Astrocyte (in vitro differentiated cells and primary cell): ENCODE results near the gene ACE2. TPM values are rescaled to one million over a fixed set of nuclear protein-coding genes. Genes with fewer than 3 reads are reported as not detected.
A peak's percentile ranks its signal among the peaks of the same experiment; 100 is the strongest.

Experiments used
- DNase-seq: peaks from one replicate; pipeline ENCODE4 v3.0.0-alpha.2; 2010; ENCODE audit warnings: low read depth
- FAIRE-seq: peaks from 2 replicates; lab custom pipeline; 2011; peaks lifted over from hg19 to GRCh38; lab: Jason Lieb, UNC
- H2AFZ ChIP-seq: 2 replicates; pipeline ENCODE4 v1.6.0; 2012; ENCODE audit warnings: low read depth, low read length, inconsistent platforms
- H3K27ac ChIP-seq: 2 replicates; pipeline ENCODE4 v1.5.1; 2011; ENCODE audit warnings: low read depth, low read length, inconsistent platforms
- H3K27me3 ChIP-seq: 2 replicates; pipeline ENCODE4 v1.6.0; 2011; ENCODE audit warnings: low read length, inconsistent platforms; ENCODE audit not compliant: insufficient read depth
- H3K36me3 ChIP-seq: 2 replicates; pipeline ENCODE4 v1.5.1; 2011; ENCODE audit warnings: low read length, inconsistent platforms; ENCODE audit not compliant: insufficient read depth
- H3K4me1 ChIP-seq: 2 replicates; pipeline ENCODE4 v1.5.1; 2011; ENCODE audit warnings: low read length, inconsistent platforms; ENCODE audit not compliant: insufficient read depth
- H3K4me2 ChIP-seq: 2 replicates; pipeline ENCODE4 v1.6.0; 2012; ENCODE audit warnings: low read length, inconsistent platforms
- H3K4me3 ChIP-seq: 2 replicates; pipeline ENCODE4 v1.5.1; 2011; ENCODE audit warnings: low read depth, mild to moderate bottlenecking, low read length, inconsistent platforms; ENCODE audit not compliant: insufficient read depth
- H3K79me2 ChIP-seq: 2 replicates; pipeline ENCODE4 v1.6.0; 2012; ENCODE audit warnings: mild to moderate bottlenecking, low read length, inconsistent platforms; ENCODE audit not compliant: insufficient read depth
- H3K9ac ChIP-seq: 2 replicates; pipeline ENCODE4 v1.6.0; 2012; ENCODE audit warnings: mild to moderate bottlenecking, low read length, inconsistent platforms
- H3K9me3 ChIP-seq: 2 replicates; pipeline ENCODE4 v1.5.1; 2012; ENCODE audit warnings: low read depth, mild to moderate bottlenecking, low read length, inconsistent platforms; ENCODE audit not compliant: insufficient read depth
- H4K20me1 ChIP-seq: 2 replicates; pipeline ENCODE4 v1.6.0; 2012; ENCODE audit warnings: low read length, inconsistent platforms; ENCODE audit not compliant: insufficient read depth
- H3K27ac Mint-ChIP-seq: one replicate; pipeline ENCODE4 v1.8.0; 2021; ENCODE audit warnings: mild to moderate bottlenecking, mixed read lengths; ENCODE audit not compliant: unreplicated experiment
- H3K27me3 Mint-ChIP-seq: one replicate; pipeline ENCODE4 v1.8.0; 2021; ENCODE audit warnings: low read depth, mixed read lengths; ENCODE audit not compliant: unreplicated experiment
- H3K36me3 Mint-ChIP-seq: one replicate; pipeline ENCODE4 v1.8.0; 2021; ENCODE audit warnings: low read depth, mixed read lengths; ENCODE audit not compliant: unreplicated experiment
- H3K4me1 Mint-ChIP-seq: one replicate; pipeline ENCODE4 v1.8.0; 2021; ENCODE audit warnings: low read depth, mixed read lengths; ENCODE audit not compliant: unreplicated experiment
- H3K4me3 Mint-ChIP-seq: one replicate; pipeline ENCODE4 v1.8.0; 2021; ENCODE audit warnings: mild to moderate bottlenecking, moderate library complexity, mixed read lengths; ENCODE audit not compliant: unreplicated experiment
- H3K9me3 Mint-ChIP-seq: one replicate; pipeline ENCODE4 v1.8.0; 2021; ENCODE audit warnings: mild to moderate bottlenecking, mixed read lengths; ENCODE audit not compliant: unreplicated experiment
- EZH2 ChIP-seq: IDR thresholded peaks from 2 replicates; pipeline ENCODE4 v1.6.1; 2012; ENCODE audit warnings: mild to moderate bottlenecking, low read length, inconsistent platforms; ENCODE audit not compliant: insufficient read depth
- total RNA-seq: library from RNA; stranded (reverse); gene quantifications from 2 replicates; pipeline ENCODE4 v1.2.1, GENCODE V29; 2021
- TF ChIP-seq, protein P1 (sequence below): IDR thresholded peaks from 2 replicates; pipeline ENCODE4 v1.5.1; 2011; ENCODE audit warnings: low read depth, mild to moderate bottlenecking, inconsistent platforms, low read length, moderate library complexity; ENCODE audit not compliant: insufficient read depth

ACE2 gene
- total RNA-seq, 1 donor from 2014 or later, result not detected

DNA sequence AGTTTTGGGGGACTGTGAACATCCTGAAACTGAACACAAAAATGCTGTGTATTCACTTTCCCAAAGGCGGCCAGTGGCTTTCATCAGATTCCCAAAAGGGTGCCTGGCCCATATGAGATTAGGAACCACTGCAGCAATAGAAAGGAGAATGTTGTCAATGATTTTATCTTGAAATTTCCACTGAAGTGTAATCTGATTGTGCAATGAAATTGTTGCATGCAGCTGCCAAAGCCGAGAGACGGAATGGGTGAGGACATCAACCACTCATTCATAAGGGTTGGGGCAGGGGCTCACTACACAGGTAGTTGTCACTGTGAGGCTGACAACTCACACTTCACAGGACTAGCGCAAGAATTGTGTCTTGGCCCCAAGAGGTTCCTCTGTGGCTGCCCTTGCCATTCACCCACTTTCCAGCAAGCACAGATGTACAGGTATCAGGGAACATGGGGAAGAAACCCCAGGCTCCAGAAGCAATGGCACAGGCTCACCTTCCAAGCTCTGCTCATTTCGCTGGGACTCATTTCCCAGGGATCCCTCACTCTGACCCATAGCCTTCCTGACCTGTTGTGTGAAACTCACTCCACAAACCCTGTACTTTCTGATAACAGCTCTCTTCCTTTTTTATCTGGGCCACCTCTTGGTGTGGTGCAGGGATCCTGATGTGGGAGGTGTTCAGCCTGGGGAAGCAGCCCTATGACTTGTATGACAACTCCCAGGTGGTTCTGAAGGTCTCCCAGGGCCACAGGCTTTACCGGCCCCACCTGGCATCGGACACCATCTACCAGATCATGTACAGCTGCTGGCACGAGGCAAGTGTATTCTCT is 51.4 kb downstream of the ACE2 start:
- no peaks in the 10 kb centered on the region for H3K4me1 Mint-ChIP-seq
- no peaks in the 10 kb centered on the region for H3K27me3 Mint-ChIP-seq
- H3K27me3 ChIP-seq, result no peaks in the 10 kb centered on the region
- TF ChIP-seq EZH2, result no peak
- TF ChIP-seq, protein P1, sequence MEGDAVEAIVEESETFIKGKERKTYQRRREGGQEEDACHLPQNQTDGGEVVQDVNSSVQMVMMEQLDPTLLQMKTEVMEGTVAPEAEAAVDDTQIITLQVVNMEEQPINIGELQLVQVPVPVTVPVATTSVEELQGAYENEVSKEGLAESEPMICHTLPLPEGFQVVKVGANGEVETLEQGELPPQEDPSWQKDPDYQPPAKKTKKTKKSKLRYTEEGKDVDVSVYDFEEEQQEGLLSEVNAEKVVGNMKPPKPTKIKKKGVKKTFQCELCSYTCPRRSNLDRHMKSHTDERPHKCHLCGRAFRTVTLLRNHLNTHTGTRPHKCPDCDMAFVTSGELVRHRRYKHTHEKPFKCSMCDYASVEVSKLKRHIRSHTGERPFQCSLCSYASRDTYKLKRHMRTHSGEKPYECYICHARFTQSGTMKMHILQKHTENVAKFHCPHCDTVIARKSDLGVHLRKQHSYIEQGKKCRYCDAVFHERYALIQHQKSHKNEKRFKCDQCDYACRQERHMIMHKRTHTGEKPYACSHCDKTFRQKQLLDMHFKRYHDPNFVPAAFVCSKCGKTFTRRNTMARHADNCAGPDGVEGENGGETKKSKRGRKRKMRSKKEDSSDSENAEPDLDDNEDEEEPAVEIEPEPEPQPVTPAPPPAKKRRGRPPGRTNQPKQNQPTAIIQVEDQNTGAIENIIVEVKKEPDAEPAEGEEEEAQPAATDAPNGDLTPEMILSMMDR, result no peak
- no peaks in the 10 kb centered on the region for H3K9me3 ChIP-seq
- no peak overlapping the region for H3K4me3 ChIP-seq
- FAIRE-seq (peak; percentile 17), DNase-seq (no peak)
- H3K4me2 ChIP-seq, result no peak overlapping the region
- H3K27ac ChIP-seq, result no peak overlapping the region
- H3K4me1 ChIP-seq, result no peaks in the 10 kb centered on the region
- H3K36me3 Mint-ChIP-seq, result no peaks in the 10 kb centered on the region
- H3K9me3 Mint-ChIP-seq, result no peaks in the 10 kb centered on the region
- H4K20me1 ChIP-seq, result no peaks in the 10 kb centered on the region
- H3K9ac ChIP-seq, result no peak overlapping the region
- H3K79me2 ChIP-seq, result no peaks in the 10 kb centered on the region
- no peak overlapping the region for H2AFZ ChIP-seq
- no peak overlapping the region for H3K27ac Mint-ChIP-seq
- H3K4me3 Mint-ChIP-seq, result no peak overlapping the region
- no peaks in the 10 kb centered on the region for H3K36me3 ChIP-seq

DNA sequence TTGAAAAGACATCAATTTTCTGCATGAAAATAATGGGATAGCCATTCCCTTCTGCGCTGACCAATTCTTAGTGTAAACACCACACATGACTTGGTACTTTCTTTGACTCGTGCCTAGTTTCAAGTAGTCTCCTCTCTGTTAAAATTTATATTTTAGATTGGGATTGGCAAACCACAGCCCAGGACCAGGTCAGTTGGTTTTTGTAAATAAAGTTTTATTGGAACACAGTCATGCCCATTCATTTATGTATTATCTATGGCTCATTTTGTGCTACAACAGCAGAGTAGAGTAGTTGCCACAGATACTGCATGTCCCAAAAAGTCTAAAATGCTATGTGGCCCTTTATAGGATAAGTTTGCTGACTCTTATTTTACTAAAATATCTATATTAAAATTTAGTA is 53.4 kb downstream of the ACE2 start:
- no peak overlapping the region for H3K9ac ChIP-seq
- Mint-ChIP-seq H3K27ac (no peak overlapping the region), H3K9me3 (no peaks in the 10 kb centered on the region), H3K36me3 (no peaks in the 10 kb centered on the region), H3K27me3 (no peaks in the 10 kb centered on the region), H3K4me1 (no peaks in the 10 kb centered on the region), H3K4me3 (no peak overlapping the region)
- no peaks in the 10 kb centered on the region for H3K4me1 ChIP-seq
- H3K4me3 ChIP-seq, result no peak overlapping the region
- no peak overlapping the region for H3K4me2 ChIP-seq
- H2AFZ ChIP-seq, result no peak overlapping the region
- H3K9me3 ChIP-seq, result no peaks in the 10 kb centered on the region
- TF ChIP-seq, protein P1, result no peak
- no peak for TF ChIP-seq EZH2
- FAIRE-seq (no peak), DNase-seq (no peak)
- H3K79me2 ChIP-seq, result no peaks in the 10 kb centered on the region
- no peaks in the 10 kb centered on the region for H4K20me1 ChIP-seq
- no peaks in the 10 kb centered on the region for H3K27me3 ChIP-seq
- no peak overlapping the region for H3K27ac ChIP-seq
- H3K36me3 ChIP-seq, result no peaks in the 10 kb centered on the region

DNA sequence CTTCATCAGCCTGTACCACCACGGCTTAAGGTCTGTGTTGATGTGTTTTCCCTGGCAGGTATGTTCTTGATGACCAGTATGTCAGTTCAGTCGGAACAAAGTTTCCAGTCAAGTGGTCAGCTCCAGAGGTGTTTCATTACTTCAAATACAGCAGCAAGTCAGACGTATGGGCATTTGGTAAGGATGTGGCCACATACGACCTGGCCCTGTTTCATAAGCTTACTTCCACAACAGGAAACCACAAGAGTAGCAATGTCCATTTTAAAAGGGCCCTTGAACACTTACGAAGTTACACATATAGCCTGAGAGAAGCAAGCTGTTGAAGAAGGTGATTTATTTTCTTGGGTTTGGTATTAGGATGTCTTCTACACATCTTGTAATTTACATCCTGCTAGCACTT is 54.0 kb downstream of the ACE2 start:
- no peak overlapping the region for H3K4me3 ChIP-seq
- FAIRE-seq, result peak; percentile 96
- H4K20me1 ChIP-seq, result no peaks in the 10 kb centered on the region
- TF ChIP-seq, protein P1, result no peak
- no peak for TF ChIP-seq EZH2
- DNase-seq, result no peak
- Mint-ChIP-seq H3K27me3 (no peaks in the 10 kb centered on the region), H3K27ac (no peak overlapping the region), H3K4me1 (no peaks in the 10 kb centered on the region), H3K36me3 (no peaks in the 10 kb centered on the region), H3K4me3 (no peak overlapping the region), H3K9me3 (no peaks in the 10 kb centered on the region)
- H3K27ac ChIP-seq, result no peak overlapping the region
- no peaks in the 10 kb centered on the region for H3K9me3 ChIP-seq
- H3K27me3 ChIP-seq, result no peaks in the 10 kb centered on the region
- H3K79me2 ChIP-seq, result no peaks in the 10 kb centered on the region
- H3K36me3 ChIP-seq, result no peaks in the 10 kb centered on the region
- H3K4me2 ChIP-seq, result no peak overlapping the region
- no peak overlapping the region for H2AFZ ChIP-seq
- H3K4me1 ChIP-seq, result no peaks in the 10 kb centered on the region
- no peak overlapping the region for H3K9ac ChIP-seq
